ENCODE data around the gene B3GNT7. TPM values are rescaled to one million over a fixed set of nuclear protein-coding genes. Genes with fewer than 3 reads are reported as not detected.

Gene B3GNT7
- total RNA-seq, 2 experiments from 2014 or later, result 7.8 to 8.7 TPM

- H3K9me2 ChIP-seq (ENCODE audit: insufficient read depth, low read length), result no peaks in the 10 kb centered on the region
- H3K4me3 ChIP-seq (ENCODE audit: low read depth, low read length, poor library complexity, severe bottlenecking), result no peak overlapping the region
- peaks cover 8% of the 10 kb centered on the region; the same call in 1 of the 2 replicates for H3K9me3 ChIP-seq (ENCODE audit: low read length)
- intact Hi-C loops (cut with micrococcal nuclease; ENCODE audit: unreplicated experiment), result no loop called here
- no peaks in the 10 kb centered on the region for H3K4me1 ChIP-seq (ENCODE audit: insufficient read depth, low read length, poor library complexity, severe bottlenecking)
- no peak overlapping the region for H3K27ac ChIP-seq (ENCODE audit: low read depth, low read length, poor library complexity, severe bottlenecking)
- POLR2A ChIA-PET, result no interaction called here
- H4K20me1 ChIP-seq (ENCODE audit: insufficient read depth, low read length), result no peaks in the 10 kb centered on the region
- TF ChIP-seq, protein P1, sequence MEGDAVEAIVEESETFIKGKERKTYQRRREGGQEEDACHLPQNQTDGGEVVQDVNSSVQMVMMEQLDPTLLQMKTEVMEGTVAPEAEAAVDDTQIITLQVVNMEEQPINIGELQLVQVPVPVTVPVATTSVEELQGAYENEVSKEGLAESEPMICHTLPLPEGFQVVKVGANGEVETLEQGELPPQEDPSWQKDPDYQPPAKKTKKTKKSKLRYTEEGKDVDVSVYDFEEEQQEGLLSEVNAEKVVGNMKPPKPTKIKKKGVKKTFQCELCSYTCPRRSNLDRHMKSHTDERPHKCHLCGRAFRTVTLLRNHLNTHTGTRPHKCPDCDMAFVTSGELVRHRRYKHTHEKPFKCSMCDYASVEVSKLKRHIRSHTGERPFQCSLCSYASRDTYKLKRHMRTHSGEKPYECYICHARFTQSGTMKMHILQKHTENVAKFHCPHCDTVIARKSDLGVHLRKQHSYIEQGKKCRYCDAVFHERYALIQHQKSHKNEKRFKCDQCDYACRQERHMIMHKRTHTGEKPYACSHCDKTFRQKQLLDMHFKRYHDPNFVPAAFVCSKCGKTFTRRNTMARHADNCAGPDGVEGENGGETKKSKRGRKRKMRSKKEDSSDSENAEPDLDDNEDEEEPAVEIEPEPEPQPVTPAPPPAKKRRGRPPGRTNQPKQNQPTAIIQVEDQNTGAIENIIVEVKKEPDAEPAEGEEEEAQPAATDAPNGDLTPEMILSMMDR (conservative IDR thresholded peaks at IDR 0.05; ENCODE audit: low read length), result no peak
- no peak for TF ChIP-seq EZH2phosphoT487 (IDR thresholded peaks at IDR 0.05; ENCODE audit: borderline replicate concordance, low read depth, low read length)
- H2AFZ ChIP-seq (ENCODE audit: low read length), result no peak overlapping the region
- no peaks in the 10 kb centered on the region for H3K36me3 ChIP-seq (ENCODE audit: insufficient read depth, low read length)
- no TSS peak for BruUV-seq (replicated peaks)
- DNase-seq (ENCODE audit: low spot score), result no peak
- no peak overlapping the region for H3K4me2 ChIP-seq (ENCODE audit: low read length)
- H3K79me2 ChIP-seq (ENCODE audit: insufficient read depth, low read depth, low read length), result no peaks in the 10 kb centered on the region
- CTCF ChIA-PET (ENCODE audit: unreplicated experiment), result no interaction called here
These were observed 11.4 kb upstream of the B3GNT7 start for GRCh38 chr2:231384109-231384435.

- Histone ChIP-seq H3K36me3 (ENCODE audit: insufficient read depth, low read length) (no peaks in the 10 kb centered on the region), H3K4me2 (ENCODE audit: low read length) (no peak overlapping the region), H3K79me2 (ENCODE audit: insufficient read depth, low read depth, low read length) (no peaks in the 10 kb centered on the region), H2AFZ (ENCODE audit: low read length) (no peak overlapping the region), H3K4me1 (ENCODE audit: insufficient read depth, low read length, poor library complexity, severe bottlenecking) (no peaks in the 10 kb centered on the region), H3K27ac (ENCODE audit: low read depth, low read length, poor library complexity, severe bottlenecking) (no peak overlapping the region), H4K20me1 (ENCODE audit: insufficient read depth, low read length) (no peaks in the 10 kb centered on the region), H3K4me3 (ENCODE audit: low read depth, low read length, poor library complexity, severe bottlenecking) (no peak overlapping the region), H3K9me2 (ENCODE audit: insufficient read depth, low read length) (no peaks in the 10 kb centered on the region), H3K9me3 (ENCODE audit: low read length) (peaks cover 8% of the 10 kb centered on the region; the same call in 1 of the 2 replicates)
- BruUV-seq (replicated peaks), result no TSS peak
- no peak for TF ChIP-seq EZH2phosphoT487 (IDR thresholded peaks at IDR 0.05; ENCODE audit: borderline replicate concordance, low read depth, low read length)
- TF ChIP-seq, protein P1 (conservative IDR thresholded peaks at IDR 0.05; ENCODE audit: low read length), result no peak
- POLR2A ChIA-PET, result no interaction called here
- intact Hi-C loops (cut with micrococcal nuclease; ENCODE audit: unreplicated experiment), result no loop called here
- no peak for DNase-seq (ENCODE audit: low spot score)
- CTCF ChIA-PET (ENCODE audit: unreplicated experiment), result no interaction called here
These were observed 10.5 kb upstream of the B3GNT7 start for GRCh38 chr2:231384970-231385369.

GRCh38 chr2:231385429-231385828 is 10.1 kb upstream of the B3GNT7 start:
- Histone ChIP-seq H3K36me3 (ENCODE audit: insufficient read depth, low read length) (no peaks in the 10 kb centered on the region), H3K4me2 (ENCODE audit: low read length) (no peak overlapping the region), H3K4me3 (ENCODE audit: low read depth, low read length, poor library complexity, severe bottlenecking) (no peak overlapping the region), H3K27ac (ENCODE audit: low read depth, low read length, poor library complexity, severe bottlenecking) (no peak overlapping the region), H4K20me1 (ENCODE audit: insufficient read depth, low read length) (no peaks in the 10 kb centered on the region), H3K79me2 (ENCODE audit: insufficient read depth, low read depth, low read length) (no peaks in the 10 kb centered on the region), H3K4me1 (ENCODE audit: insufficient read depth, low read length, poor library complexity, severe bottlenecking) (no peaks in the 10 kb centered on the region), H2AFZ (ENCODE audit: low read length) (no peak overlapping the region), H3K9me2 (ENCODE audit: insufficient read depth, low read length) (no peaks in the 10 kb centered on the region), H3K9me3 (ENCODE audit: low read length) (peaks cover 8% of the 10 kb centered on the region; the same call in 1 of the 2 replicates)
- CTCF ChIA-PET (ENCODE audit: unreplicated experiment), result no interaction called here
- TF ChIP-seq, protein P1 (conservative IDR thresholded peaks at IDR 0.05; ENCODE audit: low read length), result no peak
- TF ChIP-seq EZH2phosphoT487 (IDR thresholded peaks at IDR 0.05; ENCODE audit: borderline replicate concordance, low read depth, low read length), result no peak
- BruUV-seq (replicated peaks), result no TSS peak
- intact Hi-C loops (cut with micrococcal nuclease; ENCODE audit: unreplicated experiment), result no loop called here
- no peak for DNase-seq (ENCODE audit: low spot score)
- POLR2A ChIA-PET, result interaction anchor here (0.7 kb wide), 1 partner anchor 76 kb away, joined by 3 read pairs; no protein-coding TSS in a partner anchor
